GM23338 (cell line): ENCODE results near the gene PPP1R9A. TPM values are rescaled to one million over a fixed set of nuclear protein-coding genes. Genes with fewer than 3 reads are reported as not detected.

Experiments used
- ATAC-seq: fragments of 200-7000 bp; cut with Tn5 transposase; 3 replicates; pipeline ENCODE4 v1.9.1; 2020
- DNase-seq: peaks from one replicate; pipeline ENCODE4 v3.0.0-alpha.2; 2015; ENCODE audit warnings: low spot score
- H2AFZ ChIP-seq: fragments of 200-600 bp; sonication (generic); 2 replicates; pipeline ENCODE4 v1.8.0; 2016; ENCODE audit warnings: antibody characterized with exemption, mild to moderate bottlenecking, moderate library complexity
- H3F3A ChIP-seq: fragments of 200-600 bp; sonication (generic); replicated peaks from 2 replicates; pipeline ENCODE4 v1.8.0; 2017; ENCODE audit warnings: antibody characterized with exemption, mixed run types, low read depth
- H3K27ac ChIP-seq: fragments of 200-600 bp; sonication (generic); 2 replicates; pipeline ENCODE4 v1.6.1; 2016; ENCODE audit warnings: low read depth
- H3K27me3 ChIP-seq: fragments of 200-600 bp; sonication (generic); 2 replicates; pipeline ENCODE4 v1.8.0; 2016; ENCODE audit warnings: mild to moderate bottlenecking, mixed run types, moderate library complexity; ENCODE audit not compliant: insufficient read depth
- H3K36me3 ChIP-seq: fragments of 200-600 bp; sonication (generic); 2 replicates; pipeline ENCODE4 v1.8.0; 2016; ENCODE audit warnings: mild to moderate bottlenecking; ENCODE audit not compliant: insufficient read depth
- H3K4me1 ChIP-seq: fragments of 200-600 bp; sonication (generic); 2 replicates; pipeline ENCODE4 v1.8.0; 2016; ENCODE audit warnings: mild to moderate bottlenecking, moderate library complexity; ENCODE audit not compliant: insufficient read depth
- H3K4me2 ChIP-seq: fragments of 200-600 bp; sonication (generic); 2 replicates; pipeline ENCODE4 v1.7.1; 2017; ENCODE audit warnings: mixed run types
- H3K4me3 ChIP-seq: fragments of 200-600 bp; sonication (generic); 2 replicates; pipeline ENCODE4 v1.6.1; 2016; ENCODE audit warnings: mixed run types
- H3K79me2 ChIP-seq: fragments of 200-600 bp; sonication (generic); replicated peaks from 2 replicates; pipeline ENCODE4 v1.8.0; 2017; ENCODE audit warnings: mild to moderate bottlenecking; ENCODE audit not compliant: insufficient read depth
- H3K9me2 ChIP-seq: fragments of 200-600 bp; sonication (generic); 2 replicates; pipeline ENCODE4 v1.8.0; 2017; ENCODE audit not compliant: insufficient read depth
- H4K20me1 ChIP-seq: fragments of 200-600 bp; sonication (generic); replicated peaks from 2 replicates; pipeline ENCODE4 v1.8.0; 2017; ENCODE audit warnings: mild to moderate bottlenecking; ENCODE audit not compliant: insufficient read depth
- H3K27ac Mint-ChIP-seq: 2 replicates; pipeline ENCODE4 v1.8.0; 2020; ENCODE audit warnings: inconsistent platforms, mild to moderate bottlenecking, moderate library complexity, mixed read lengths
- H3K27me3 Mint-ChIP-seq: 3 replicates; pipeline ENCODE4 v1.8.0; 2022; ENCODE audit warnings: low read depth, mild to moderate bottlenecking, moderate library complexity, mixed read lengths, inconsistent platforms; ENCODE audit not compliant: insufficient read depth, poor library complexity
- H3K36me3 Mint-ChIP-seq: 3 replicates; pipeline ENCODE4 v1.8.0; 2021; ENCODE audit warnings: low read depth, mild to moderate bottlenecking, inconsistent platforms, moderate library complexity, mixed read lengths
- H3K4me1 Mint-ChIP-seq: 3 replicates; pipeline ENCODE4 v1.8.0; 2020; ENCODE audit warnings: mild to moderate bottlenecking, inconsistent platforms, mixed read lengths
- H3K4me3 Mint-ChIP-seq: 3 replicates; pipeline ENCODE4 v1.8.0; 2021; ENCODE audit warnings: moderate library complexity, mild to moderate bottlenecking, inconsistent platforms, mixed read lengths
- H3K9me3 Mint-ChIP-seq: 3 replicates; pipeline ENCODE4 v1.8.0; 2020; ENCODE audit warnings: moderate library complexity, mild to moderate bottlenecking, inconsistent platforms, mixed read lengths
- CREB1 ChIP-seq: fragments of 250-450 bp; sonication (Bioruptor Pico); IDR thresholded peaks from 2 replicates; pipeline ENCODE4 v1.5.0; 2020; ENCODE audit warnings: low read depth, mild to moderate bottlenecking, moderate library complexity
- EZH2 ChIP-seq: fragments of 200-600 bp; sonication (generic); IDR thresholded peaks from one replicate; pipeline ENCODE4 v1.8.0; 2017; ENCODE audit warnings: antibody characterized with exemption, mild to moderate bottlenecking, low read depth; ENCODE audit not compliant: unreplicated experiment
- JUNB ChIP-seq: IDR thresholded peaks from one replicate; pipeline ENCODE4 v1.6.1; 2016; ENCODE audit warnings: antibody characterized with exemption; ENCODE audit not compliant: unreplicated experiment
- NANOG ChIP-seq: IDR thresholded peaks from 2 replicates; pipeline ENCODE4 v1.6.1; 2016; ENCODE audit warnings: antibody characterized with exemption, borderline replicate concordance
- POLR2AphosphoS5 ChIP-seq: IDR thresholded peaks from 2 replicates; pipeline ENCODE4 v1.6.1; 2016; ENCODE audit warnings: antibody characterized with exemption, low read depth
- STAT1 ChIP-seq: IDR thresholded peaks from one replicate; pipeline ENCODE4 v1.6.1; 2016; ENCODE audit warnings: antibody characterized with exemption; ENCODE audit not compliant: unreplicated experiment
- ZNF114 ChIP-seq: fragments of 250-450 bp; sonication (Bioruptor Pico); IDR thresholded peaks from 2 replicates; pipeline ENCODE4 v1.5.0; 2020; ENCODE audit warnings: mild to moderate bottlenecking, moderate library complexity
- ZNF331 ChIP-seq: fragments of 250-450 bp; sonication (Bioruptor Pico); IDR thresholded peaks from 2 replicates; pipeline ENCODE4 v1.5.0; 2020; ENCODE audit warnings: low read depth, mild to moderate bottlenecking, moderate library complexity
- polyA plus RNA-seq: library from polyadenylated mRNA; unstranded; fragments of >200 nt; fragmentation: Nextera tagmentation; extraction: Ambion mirVana; gene quantifications from 2 replicates; pipeline ENCODE4 v1.2.1, GENCODE V29; 2016
- total RNA-seq: library from RNA; depleted of rRNA; stranded (reverse); fragments of >200 nt; shearing (Covaris generic); gene quantifications from 2 replicates; pipeline ENCODE4 v1.2.3, GENCODE V29; 2014
- TF ChIP-seq, protein P1 (sequence below), 2 experiments: fragments of 200-600 bp in 1 of 2; sonication (generic) in 1 of 2; conservative IDR thresholded peaks; 2 replicates each; pipeline versions ENCODE4 v1.5.1 to v1.6.1; 2016 to 2017; ENCODE audit warnings: antibody characterized with exemption in 2 of 2, low read depth in 2 of 2, mild to moderate bottlenecking in 2 of 2, moderate library complexity in 1 of 2

Gene PPP1R9A
- total and polyA plus RNA-seq, 2 experiments from 2014 or later, result 10.6 to 31.8 TPM

DNA sequence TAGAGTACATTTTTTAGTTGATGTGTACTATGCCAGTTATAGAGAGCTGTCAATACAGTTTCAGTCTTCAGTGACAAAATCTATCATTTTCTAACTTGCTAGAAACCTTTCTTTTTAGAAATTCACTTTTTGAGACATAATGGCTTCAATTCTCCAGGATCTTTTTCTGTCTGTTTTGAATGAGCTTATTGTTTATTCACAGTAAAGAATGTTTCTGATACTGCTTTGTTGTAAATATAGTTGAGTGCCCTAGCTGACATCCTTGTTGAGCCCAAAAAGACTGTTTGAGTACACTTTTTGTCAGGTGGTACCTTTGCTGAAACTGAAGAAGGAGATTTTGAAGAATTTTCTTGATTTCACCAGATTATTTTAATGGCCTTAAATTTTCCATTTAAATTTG, 139.9 kb downstream of the PPP1R9A start:
- H3K79me2 ChIP-seq, result peaks cover 10% of the 10 kb centered on the region
- H3K4me3 ChIP-seq, result no peak overlapping the region
- H3K27ac Mint-ChIP-seq, result no peak overlapping the region
- H2AFZ ChIP-seq, result no peak overlapping the region
- no peak overlapping the region for H3K4me2 ChIP-seq
- no peaks in the 10 kb centered on the region for H3F3A ChIP-seq
- TF ChIP-seq ZNF331 (CRISPR knock-in tag) (no peak), POLR2AphosphoS5 (no peak), JUNB (no peak)
- TF ChIP-seq, protein P1, sequence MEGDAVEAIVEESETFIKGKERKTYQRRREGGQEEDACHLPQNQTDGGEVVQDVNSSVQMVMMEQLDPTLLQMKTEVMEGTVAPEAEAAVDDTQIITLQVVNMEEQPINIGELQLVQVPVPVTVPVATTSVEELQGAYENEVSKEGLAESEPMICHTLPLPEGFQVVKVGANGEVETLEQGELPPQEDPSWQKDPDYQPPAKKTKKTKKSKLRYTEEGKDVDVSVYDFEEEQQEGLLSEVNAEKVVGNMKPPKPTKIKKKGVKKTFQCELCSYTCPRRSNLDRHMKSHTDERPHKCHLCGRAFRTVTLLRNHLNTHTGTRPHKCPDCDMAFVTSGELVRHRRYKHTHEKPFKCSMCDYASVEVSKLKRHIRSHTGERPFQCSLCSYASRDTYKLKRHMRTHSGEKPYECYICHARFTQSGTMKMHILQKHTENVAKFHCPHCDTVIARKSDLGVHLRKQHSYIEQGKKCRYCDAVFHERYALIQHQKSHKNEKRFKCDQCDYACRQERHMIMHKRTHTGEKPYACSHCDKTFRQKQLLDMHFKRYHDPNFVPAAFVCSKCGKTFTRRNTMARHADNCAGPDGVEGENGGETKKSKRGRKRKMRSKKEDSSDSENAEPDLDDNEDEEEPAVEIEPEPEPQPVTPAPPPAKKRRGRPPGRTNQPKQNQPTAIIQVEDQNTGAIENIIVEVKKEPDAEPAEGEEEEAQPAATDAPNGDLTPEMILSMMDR (conservative IDR thresholded peaks at IDR 0.05; ENCODE audit: low read depth in 2 of 2), result no peak
- no peaks in the 10 kb centered on the region for H4K20me1 ChIP-seq
- H3K36me3 ChIP-seq, result no peaks in the 10 kb centered on the region
- DNase-seq, result no peak
- H3K9me2 ChIP-seq, result no peaks in the 10 kb centered on the region
- peaks cover 16% of the 10 kb centered on the region; the same call in 2 of the 3 replicates for H3K4me1 Mint-ChIP-seq
- H3K4me3 Mint-ChIP-seq, result no peak overlapping the region
- H3K9me3 Mint-ChIP-seq, result no peaks in the 10 kb centered on the region
- H3K36me3 Mint-ChIP-seq, result no peaks in the 10 kb centered on the region
- no peaks in the 10 kb centered on the region for H3K27me3 Mint-ChIP-seq
- ATAC-seq, result no peak
- no peaks in the 10 kb centered on the region for H3K27me3 ChIP-seq
- H3K27ac ChIP-seq, result no peak overlapping the region
- H3K4me1 ChIP-seq, result peaks cover 7% of the 10 kb centered on the region; the same call in 1 of the 2 replicates

DNA sequence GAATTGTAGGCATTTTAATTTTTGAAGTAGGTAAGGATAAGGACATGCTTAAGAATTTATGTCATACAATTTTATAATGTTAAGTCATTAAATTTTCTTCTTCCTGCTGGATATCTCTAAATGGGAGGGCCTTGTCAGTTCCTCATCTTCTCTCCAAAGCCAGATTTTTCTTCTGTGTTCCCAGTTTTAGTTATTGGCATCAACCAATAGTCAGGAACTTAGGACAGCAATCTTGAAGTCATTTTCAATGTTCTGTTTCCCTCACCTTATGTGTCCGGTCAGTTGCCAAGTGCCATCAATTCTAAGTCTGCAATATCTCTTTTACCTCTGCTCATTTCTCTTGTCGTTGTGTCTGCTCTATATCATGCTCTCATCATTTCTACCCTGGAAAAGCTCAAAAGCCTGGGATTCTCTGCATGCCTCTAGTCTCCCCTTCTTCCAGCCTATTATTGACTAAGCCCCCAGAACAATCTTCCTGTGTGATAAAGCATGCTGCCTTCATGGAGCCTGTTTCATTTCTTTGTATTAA, 145.2 kb downstream of the PPP1R9A start:
- H3K9me2 ChIP-seq, result no peaks in the 10 kb centered on the region
- no peak for ATAC-seq
- TF ChIP-seq NANOG (no peak), EZH2 (no peak), ZNF114 (CRISPR knock-in tag) (no peak), POLR2AphosphoS5 (no peak), JUNB (no peak), CREB1 (CRISPR knock-in tag) (no peak), STAT1 (no peak)
- TF ChIP-seq, protein P1 (conservative IDR thresholded peaks at IDR 0.05; ENCODE audit: low read depth in 2 of 2), result no peak
- no peak overlapping the region for H3K4me2 ChIP-seq
- H3K4me1 ChIP-seq, result no peaks in the 10 kb centered on the region
- no peak overlapping the region for H2AFZ ChIP-seq
- H3K79me2 ChIP-seq, result peaks cover 19% of the 10 kb centered on the region
- peaks cover 4% of the 10 kb centered on the region; the same call in 2 of the 3 replicates for H3K4me1 Mint-ChIP-seq
- no peaks in the 10 kb centered on the region for H4K20me1 ChIP-seq
- H3K36me3 ChIP-seq, result no peaks in the 10 kb centered on the region
- H3K27me3 ChIP-seq, result no peaks in the 10 kb centered on the region
- H3K4me3 Mint-ChIP-seq, result no peak overlapping the region
- H3K36me3 Mint-ChIP-seq, result no peaks in the 10 kb centered on the region
- no peak for DNase-seq
- no peaks in the 10 kb centered on the region for H3K9me3 Mint-ChIP-seq
- no peak overlapping the region for H3K4me3 ChIP-seq
- no peaks in the 10 kb centered on the region for H3K27me3 Mint-ChIP-seq
- no peaks in the 10 kb centered on the region for H3F3A ChIP-seq
- no peak overlapping the region for H3K27ac Mint-ChIP-seq
- no peak overlapping the region for H3K27ac ChIP-seq
